A375 (cell line): ENCODE data around the gene SEC62. TPM values are rescaled to one million over a fixed set of nuclear protein-coding genes. Genes with fewer than 3 reads are reported as not detected.

Experiments
- total RNA-seq: library from RNA; depleted of rRNA; stranded (reverse); fragments of >200 nt; shearing (Covaris generic); gene quantifications from 2 replicates; pipeline ENCODE4 v1.2.3, GENCODE V29; 2014; rRNA removed

SEC62 gene, protein sequence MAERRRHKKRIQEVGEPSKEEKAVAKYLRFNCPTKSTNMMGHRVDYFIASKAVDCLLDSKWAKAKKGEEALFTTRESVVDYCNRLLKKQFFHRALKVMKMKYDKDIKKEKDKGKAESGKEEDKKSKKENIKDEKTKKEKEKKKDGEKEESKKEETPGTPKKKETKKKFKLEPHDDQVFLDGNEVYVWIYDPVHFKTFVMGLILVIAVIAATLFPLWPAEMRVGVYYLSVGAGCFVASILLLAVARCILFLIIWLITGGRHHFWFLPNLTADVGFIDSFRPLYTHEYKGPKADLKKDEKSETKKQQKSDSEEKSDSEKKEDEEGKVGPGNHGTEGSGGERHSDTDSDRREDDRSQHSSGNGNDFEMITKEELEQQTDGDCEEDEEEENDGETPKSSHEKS
- 28.6 and 30.9 TPM in 2 replicates for total RNA-seq

DNA sequence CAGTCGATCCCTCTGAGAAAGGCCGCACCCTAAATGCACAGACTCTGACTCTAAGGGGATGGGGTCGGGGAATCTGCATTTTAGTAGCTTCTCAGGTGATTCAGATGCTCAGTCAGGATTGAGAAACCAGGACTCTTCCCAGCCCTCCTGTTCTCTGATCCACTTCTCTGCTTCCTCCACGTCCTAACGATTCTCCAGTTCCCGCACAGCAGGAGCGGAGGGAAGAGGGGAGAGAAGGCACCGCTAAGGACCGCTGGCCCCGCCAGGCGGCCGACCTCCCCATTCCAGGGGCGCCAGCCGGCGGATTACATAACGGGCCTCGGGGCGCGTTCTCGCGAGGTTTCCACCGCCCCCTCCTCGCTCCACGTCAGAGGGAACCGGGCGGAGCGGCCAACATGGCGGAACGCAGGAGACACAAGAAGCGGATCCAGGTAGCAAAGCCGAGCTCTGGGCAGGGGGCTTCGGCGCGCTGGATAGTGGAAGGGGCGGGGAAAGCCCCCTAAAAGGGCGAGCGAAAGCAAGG is at the start of gene SEC62:
TSS of gene SEC62 (plus strand) at position 380 of the 523 bp plus-strand sequence. CDS start at position 396, 16 bp downstream.

GRCh38 chr3:170037463-170038433 is 71.1 kb downstream of the SEC62 start, which contains the start of gene GPR160:
GPR160 (plus strand) TSS chr3:170037995; CDS start chr3:170083973, 45,978 bp downstream.

Other genes with a start within 250 kb of the SEC62 start
- 10.9 and 21.8 TPM in 2 replicates for gene TERC, start 201.7 kb upstream of the SEC62 start, total RNA-seq
- gene ACTRT3, start 197.2 kb upstream of the SEC62 start, total RNA-seq = 0.72 and 2.0 TPM in 2 replicates
- gene MYNN, start 193.4 kb upstream of the SEC62 start, total RNA-seq = 12.2 and 14.2 TPM in 2 replicates
- gene LRRIQ4, start 153.9 kb upstream of the SEC62 start, total RNA-seq = not detected in 2 replicates
- not detected in 2 replicates for gene LRRC34, start 153.9 kb upstream of the SEC62 start, total RNA-seq
- not detected in 2 replicates for gene LRRC31, start 96.9 kb upstream of the SEC62 start, total RNA-seq
- not detected in 2 replicates for gene SAMD7, start 55.2 kb upstream of the SEC62 start, total RNA-seq
- 0.57 and 1.9 TPM in 2 replicates for gene GPR160, start 71.2 kb downstream of the SEC62 start, total RNA-seq
- 7.8 and 10.3 TPM in 2 replicates for gene PHC3, start 214.9 kb downstream of the SEC62 start, total RNA-seq